Measurements from ENCODE around the gene FAF1.

Gene FAF1

DNA sequence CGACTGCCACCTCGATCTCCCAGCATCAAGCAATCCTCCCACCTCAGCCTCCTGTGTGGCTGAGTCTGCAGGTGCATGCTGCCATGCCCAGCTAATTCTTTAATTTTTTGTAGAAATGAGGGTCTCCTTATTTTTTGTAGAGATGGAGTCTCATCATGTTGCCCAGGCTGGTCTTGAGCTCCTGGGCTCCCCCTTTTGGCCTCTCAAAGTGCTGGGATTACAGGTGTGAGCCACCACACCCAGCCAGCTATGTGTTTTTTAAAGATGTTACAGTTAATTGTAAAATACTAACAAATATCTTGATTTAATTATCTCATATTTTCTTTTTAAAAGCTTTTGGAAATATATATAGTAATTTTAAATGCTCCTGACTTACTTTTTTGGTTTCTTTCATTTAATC lies 355.5 kb downstream of the FAF1 start:
- TF ChIP-seq, protein P1, sequence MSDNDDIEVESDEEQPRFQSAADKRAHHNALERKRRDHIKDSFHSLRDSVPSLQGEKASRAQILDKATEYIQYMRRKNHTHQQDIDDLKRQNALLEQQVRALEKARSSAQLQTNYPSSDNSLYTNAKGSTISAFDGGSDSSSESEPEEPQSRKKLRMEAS (IDR thresholded peaks at IDR 0.05), result no peak
- TF ChIP-seq FOXM1 (IDR thresholded peaks at IDR 0.05; ENCODE audit: borderline replicate concordance, low read depth) (no peak), TAF1 (IDR thresholded peaks at IDR 0.05; ENCODE audit: low read depth) (no peak), RAD21 (IDR thresholded peaks at IDR 0.05; ENCODE audit: low read depth) (no peak), EGR1 (IDR thresholded peaks at IDR 0.05) (no peak), NFIC (IDR thresholded peaks at IDR 0.05) (no peak), EP300 (IDR thresholded peaks at IDR 0.05; ENCODE audit: borderline replicate concordance) (no peak), TEAD4 (IDR thresholded peaks at IDR 0.05) (no peak), TCF12 (IDR thresholded peaks at IDR 0.05; ENCODE audit: low read depth) (no peak), CEBPB (IDR thresholded peaks at IDR 0.05) (no peak)
- TF ChIP-seq, protein P2, sequence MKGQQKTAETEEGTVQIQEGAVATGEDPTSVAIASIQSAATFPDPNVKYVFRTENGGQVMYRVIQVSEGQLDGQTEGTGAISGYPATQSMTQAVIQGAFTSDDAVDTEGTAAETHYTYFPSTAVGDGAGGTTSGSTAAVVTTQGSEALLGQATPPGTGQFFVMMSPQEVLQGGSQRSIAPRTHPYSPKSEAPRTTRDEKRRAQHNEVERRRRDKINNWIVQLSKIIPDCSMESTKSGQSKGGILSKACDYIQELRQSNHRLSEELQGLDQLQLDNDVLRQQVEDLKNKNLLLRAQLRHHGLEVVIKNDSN (IDR thresholded peaks at IDR 0.05), result no peak

DNA sequence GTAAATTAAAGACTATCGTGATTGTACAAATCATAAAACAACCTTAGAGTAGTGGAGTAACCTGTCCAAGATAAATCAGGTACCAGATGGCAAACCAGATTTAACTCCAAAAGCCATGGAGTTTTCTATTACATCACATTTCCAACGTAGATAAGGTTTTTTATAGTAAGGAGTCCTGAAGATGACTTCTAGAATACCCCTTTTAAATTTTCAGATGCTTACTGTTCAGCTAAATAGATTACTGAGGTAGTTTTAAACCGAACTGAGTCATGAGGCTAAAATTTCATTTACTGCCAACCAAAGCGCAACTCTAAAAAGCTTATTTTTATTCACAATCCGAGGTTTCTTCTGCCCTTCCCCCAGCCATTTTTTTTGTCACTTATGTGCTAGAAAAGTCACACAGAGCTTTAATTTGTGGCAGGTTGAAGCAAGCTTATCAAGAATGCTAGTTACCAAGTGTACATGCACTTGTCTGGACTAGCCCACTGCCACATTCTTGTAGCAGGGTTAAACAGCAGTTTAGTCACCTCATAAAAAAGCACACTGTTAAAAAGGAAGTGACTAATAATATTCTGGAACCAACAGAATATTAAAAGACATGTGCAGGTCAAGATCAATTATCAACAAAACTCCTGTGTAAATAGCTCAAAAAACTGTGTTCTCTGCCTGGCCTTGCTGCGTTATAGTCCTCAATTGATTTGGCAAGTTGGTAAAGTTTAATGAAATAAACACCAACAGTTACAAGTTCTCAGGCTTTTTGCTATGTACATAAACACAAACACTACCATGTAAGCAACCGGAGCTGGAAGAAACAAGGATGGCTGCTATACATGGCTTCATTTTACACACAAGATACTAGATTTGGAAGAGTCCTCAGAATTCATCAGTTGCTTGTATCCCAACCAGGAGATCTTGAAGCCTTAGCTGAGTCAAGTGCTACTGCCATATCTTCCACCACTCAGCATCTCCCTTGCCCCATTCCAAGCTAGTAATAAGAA lies 356.5 kb downstream of the FAF1 start:
- no peak for TF ChIP-seq CEBPB (IDR thresholded peaks at IDR 0.05)
- TF ChIP-seq TAF1 (IDR thresholded peaks at IDR 0.05; ENCODE audit: low read depth), result no peak
- TF ChIP-seq ZBTB7A (IDR thresholded peaks at IDR 0.05; ENCODE audit: low read depth), result no peak
- no peak for TF ChIP-seq CREB1 (IDR thresholded peaks at IDR 0.05; ENCODE audit: low read depth)
- TF ChIP-seq EP300 (IDR thresholded peaks at IDR 0.05; ENCODE audit: borderline replicate concordance), result no peak
- TF ChIP-seq, protein P3, sequence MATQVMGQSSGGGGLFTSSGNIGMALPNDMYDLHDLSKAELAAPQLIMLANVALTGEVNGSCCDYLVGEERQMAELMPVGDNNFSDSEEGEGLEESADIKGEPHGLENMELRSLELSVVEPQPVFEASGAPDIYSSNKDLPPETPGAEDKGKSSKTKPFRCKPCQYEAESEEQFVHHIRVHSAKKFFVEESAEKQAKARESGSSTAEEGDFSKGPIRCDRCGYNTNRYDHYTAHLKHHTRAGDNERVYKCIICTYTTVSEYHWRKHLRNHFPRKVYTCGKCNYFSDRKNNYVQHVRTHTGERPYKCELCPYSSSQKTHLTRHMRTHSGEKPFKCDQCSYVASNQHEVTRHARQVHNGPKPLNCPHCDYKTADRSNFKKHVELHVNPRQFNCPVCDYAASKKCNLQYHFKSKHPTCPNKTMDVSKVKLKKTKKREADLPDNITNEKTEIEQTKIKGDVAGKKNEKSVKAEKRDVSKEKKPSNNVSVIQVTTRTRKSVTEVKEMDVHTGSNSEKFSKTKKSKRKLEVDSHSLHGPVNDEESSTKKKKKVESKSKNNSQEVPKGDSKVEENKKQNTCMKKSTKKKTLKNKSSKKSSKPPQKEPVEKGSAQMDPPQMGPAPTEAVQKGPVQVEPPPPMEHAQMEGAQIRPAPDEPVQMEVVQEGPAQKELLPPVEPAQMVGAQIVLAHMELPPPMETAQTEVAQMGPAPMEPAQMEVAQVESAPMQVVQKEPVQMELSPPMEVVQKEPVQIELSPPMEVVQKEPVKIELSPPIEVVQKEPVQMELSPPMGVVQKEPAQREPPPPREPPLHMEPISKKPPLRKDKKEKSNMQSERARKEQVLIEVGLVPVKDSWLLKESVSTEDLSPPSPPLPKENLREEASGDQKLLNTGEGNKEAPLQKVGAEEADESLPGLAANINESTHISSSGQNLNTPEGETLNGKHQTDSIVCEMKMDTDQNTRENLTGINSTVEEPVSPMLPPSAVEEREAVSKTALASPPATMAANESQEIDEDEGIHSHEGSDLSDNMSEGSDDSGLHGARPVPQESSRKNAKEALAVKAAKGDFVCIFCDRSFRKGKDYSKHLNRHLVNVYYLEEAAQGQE (IDR thresholded peaks at IDR 0.05; ENCODE audit: low read depth), result no peak
- no peak for TF ChIP-seq YY1 (IDR thresholded peaks at IDR 0.05; ENCODE audit: low read depth)
- no peak for TF ChIP-seq TCF12 (IDR thresholded peaks at IDR 0.05; ENCODE audit: low read depth)
- TF ChIP-seq RAD21 (IDR thresholded peaks at IDR 0.05; ENCODE audit: low read depth), result no peak
- TF ChIP-seq FOXM1 (IDR thresholded peaks at IDR 0.05; ENCODE audit: borderline replicate concordance, low read depth), result no peak
- no peak for TF ChIP-seq EGR1 (IDR thresholded peaks at IDR 0.05)
- TF ChIP-seq NFIC (IDR thresholded peaks at IDR 0.05), result no peak
- TF ChIP-seq, protein P1 (IDR thresholded peaks at IDR 0.05), result no peak
- TF ChIP-seq TEAD4 (IDR thresholded peaks at IDR 0.05), result no peak
- TF ChIP-seq, protein P2 (IDR thresholded peaks at IDR 0.05), result no peak

GRCh38 chr1:50599546-50599945 lies 360.5 kb downstream of the FAF1 start:
- TF ChIP-seq, protein P1 (IDR thresholded peaks at IDR 0.05), result no peak
- no peak for TF ChIP-seq TAF1 (IDR thresholded peaks at IDR 0.05; ENCODE audit: low read depth)
- TF ChIP-seq TCF12 (IDR thresholded peaks at IDR 0.05; ENCODE audit: low read depth), result no peak
- TF ChIP-seq, protein P3 (IDR thresholded peaks at IDR 0.05; ENCODE audit: low read depth), result no peak
- TF ChIP-seq FOXM1 (IDR thresholded peaks at IDR 0.05; ENCODE audit: borderline replicate concordance, low read depth), result no peak
- TF ChIP-seq, protein P2 (IDR thresholded peaks at IDR 0.05), result no peak
- TF ChIP-seq YY1 (IDR thresholded peaks at IDR 0.05; ENCODE audit: low read depth), result no peak
- TF ChIP-seq TEAD4 (IDR thresholded peaks at IDR 0.05), result no peak
- no peak for TF ChIP-seq EP300 (IDR thresholded peaks at IDR 0.05; ENCODE audit: borderline replicate concordance)
- no peak for TF ChIP-seq CREB1 (IDR thresholded peaks at IDR 0.05; ENCODE audit: low read depth)
- no peak for TF ChIP-seq ZBTB7A (IDR thresholded peaks at IDR 0.05; ENCODE audit: low read depth)
- TF ChIP-seq NFIC (IDR thresholded peaks at IDR 0.05), result no peak
- TF ChIP-seq RAD21 (IDR thresholded peaks at IDR 0.05; ENCODE audit: low read depth), result no peak
- TF ChIP-seq EGR1 (IDR thresholded peaks at IDR 0.05), result no peak
- no peak for TF ChIP-seq CEBPB (IDR thresholded peaks at IDR 0.05)

DNA sequence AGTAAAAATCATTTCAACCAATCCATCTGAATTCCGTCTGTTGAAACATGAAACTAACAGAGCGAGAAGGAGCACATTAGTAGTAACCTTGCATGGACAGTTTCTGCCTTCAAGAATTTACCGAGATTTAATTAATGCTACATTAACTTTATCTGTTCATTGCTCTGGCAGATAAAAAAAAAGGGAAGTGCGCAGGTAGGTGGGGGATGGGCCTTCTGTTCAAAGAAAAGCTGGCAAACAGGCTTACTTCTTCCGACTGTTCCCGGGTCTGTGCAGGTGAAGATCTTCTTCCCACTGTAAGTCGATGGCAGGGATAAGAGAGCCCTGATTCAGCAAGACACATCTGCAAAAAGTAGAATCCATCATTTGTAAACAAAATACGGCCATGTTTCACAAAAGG lies 364.2 kb downstream of the FAF1 start:
- TF ChIP-seq CREB1 (IDR thresholded peaks at IDR 0.05; ENCODE audit: low read depth) (no peak), YY1 (IDR thresholded peaks at IDR 0.05; ENCODE audit: low read depth) (no peak), NFIC (IDR thresholded peaks at IDR 0.05) (no peak), ZBTB7A (IDR thresholded peaks at IDR 0.05; ENCODE audit: low read depth) (no peak), RAD21 (IDR thresholded peaks at IDR 0.05; ENCODE audit: low read depth) (no peak), TAF1 (IDR thresholded peaks at IDR 0.05; ENCODE audit: low read depth) (no peak), CEBPB (IDR thresholded peaks at IDR 0.05) (no peak), EGR1 (IDR thresholded peaks at IDR 0.05) (no peak), TEAD4 (IDR thresholded peaks at IDR 0.05) (no peak), TCF12 (IDR thresholded peaks at IDR 0.05; ENCODE audit: low read depth) (no peak)
- TF ChIP-seq, protein P2 (IDR thresholded peaks at IDR 0.05), result no peak
- TF ChIP-seq, protein P1 (IDR thresholded peaks at IDR 0.05), result no peak
